K562 (cell line): ENCODE data around the gene PPP1R37. TPM values are rescaled to one million over a fixed set of nuclear protein-coding genes. Genes with fewer than 3 reads are reported as not detected.

Experiments used
- AFF4 ChIP-seq: sonication (generic); formaldehyde crosslinking; IDR thresholded peaks from 2 replicates; pipeline ENCODE4 v1.8.0; 2023; ENCODE audit warnings: mild to moderate bottlenecking, missing genetic modification reagents
- BHLHE40 ChIP-seq: IDR thresholded peaks from 2 replicates; pipeline ENCODE4 v1.6.1; 2011; ENCODE audit warnings: low read length, improper control_type of control experiment
- GTF2E2 ChIP-seq: fragments of 200-800 bp; sonication (Bioruptor generic); IDR thresholded peaks from 2 replicates; pipeline ENCODE4 v1.6.1; 2016; ENCODE audit warnings: missing genetic modification characterization, missing compliant biosample characterization
- MTA3 ChIP-seq: fragments of 450-650 bp; formaldehyde crosslinking; IDR thresholded peaks from 2 replicates; pipeline ENCODE4 v1.6.1; 2017; ENCODE audit warnings: mild to moderate bottlenecking, borderline replicate concordance
- RB1 ChIP-seq: fragments of 450-650 bp; IDR thresholded peaks from 2 replicates; pipeline ENCODE4 v1.6.1; 2017; ENCODE audit warnings: low read depth, mild to moderate bottlenecking
- RBFOX2 ChIP-seq: fragments of 200-400 bp; formaldehyde crosslinking; IDR thresholded peaks from 2 replicates; pipeline ENCODE4 v1.6.1; 2017; ENCODE audit warnings: low read depth, mild to moderate bottlenecking, low read length, moderate library complexity
- REST ChIP-seq, 2 experiments: fragments of 450-650 bp; formaldehyde crosslinking in 1 of 2; IDR thresholded peaks; 2 replicates each; pipeline versions ENCODE4 v1.4.0 to v1.6.1; 2014 to 2020; ENCODE audit warnings: mild to moderate bottlenecking in 2 of 2, borderline replicate concordance in 1 of 2, low read depth in 1 of 2
- TFAP4 ChIP-seq: sonication (generic); formaldehyde crosslinking; IDR thresholded peaks from 2 replicates; pipeline ENCODE4 v1.8.0; 2022; ENCODE audit warnings: missing genetic modification reagents, mild to moderate bottlenecking, moderate library complexity, borderline replicate concordance
- ZBTB7A ChIP-seq: IDR thresholded peaks from 2 replicates; pipeline ENCODE4 v1.6.1; 2011; ENCODE audit warnings: low read depth, mild to moderate bottlenecking, low read length, moderate library complexity, borderline replicate concordance; ENCODE audit not compliant: control insufficient read depth
- ZNF133 ChIP-seq: fragments of 250-450 bp; sonication (Bioruptor Pico); IDR thresholded peaks from 2 replicates; pipeline ENCODE4 v1.4.0; 2020; ENCODE audit warnings: mild to moderate bottlenecking
- ZNF263 ChIP-seq: sonication (generic); formaldehyde crosslinking; IDR thresholded peaks from 2 replicates; pipeline ENCODE4 v1.8.0; 2022; ENCODE audit warnings: mild to moderate bottlenecking, missing genetic modification reagents, borderline replicate concordance
- polyA plus RNA-seq, 8 experiments: library from polyadenylated mRNA; depleted of rRNA in 4 of 8; stranded (reverse) in 5 of 8; unstranded in 3 of 8; fragments of >200 nt; fragmentation: Nextera tagmentation in 2 of 8; fragmentation: Illumina TruSeq in 1 of 8; extraction: Ambion mirVana in 2 of 8; extraction: Trizol in 1 of 8; gene quantifications; 2 replicates each; pipeline versions ENCODE4 v1.2.1 to v1.2.3, GENCODE V29; 2011 to 2014; ENCODE audit warnings: inconsistent platforms in 1 of 8, missing spikeins in 1 of 8
- total RNA-seq, 7 experiments: library from RNA; depleted of rRNA in 6 of 7; stranded (reverse); fragments of >200 nt in 6 of 7; fragmentation: Illumina TruSeq in 2 of 7; extraction: Trizol in 2 of 7; gene quantifications; 2 replicates each; pipeline versions ENCODE4 v1.2.1 to v1.2.3, GENCODE V29; 2011 to 2021; ENCODE audit warnings: low replicate concordance in 1 of 7

The PPP1R37 gene
- total and polyA plus RNA-seq, 9 of the 15 experiments (the other 6 are each of a cell fraction or from before 2014, with no cell fraction given) = 0.04 to 20.3 (median 7.3) TPM

DNA sequence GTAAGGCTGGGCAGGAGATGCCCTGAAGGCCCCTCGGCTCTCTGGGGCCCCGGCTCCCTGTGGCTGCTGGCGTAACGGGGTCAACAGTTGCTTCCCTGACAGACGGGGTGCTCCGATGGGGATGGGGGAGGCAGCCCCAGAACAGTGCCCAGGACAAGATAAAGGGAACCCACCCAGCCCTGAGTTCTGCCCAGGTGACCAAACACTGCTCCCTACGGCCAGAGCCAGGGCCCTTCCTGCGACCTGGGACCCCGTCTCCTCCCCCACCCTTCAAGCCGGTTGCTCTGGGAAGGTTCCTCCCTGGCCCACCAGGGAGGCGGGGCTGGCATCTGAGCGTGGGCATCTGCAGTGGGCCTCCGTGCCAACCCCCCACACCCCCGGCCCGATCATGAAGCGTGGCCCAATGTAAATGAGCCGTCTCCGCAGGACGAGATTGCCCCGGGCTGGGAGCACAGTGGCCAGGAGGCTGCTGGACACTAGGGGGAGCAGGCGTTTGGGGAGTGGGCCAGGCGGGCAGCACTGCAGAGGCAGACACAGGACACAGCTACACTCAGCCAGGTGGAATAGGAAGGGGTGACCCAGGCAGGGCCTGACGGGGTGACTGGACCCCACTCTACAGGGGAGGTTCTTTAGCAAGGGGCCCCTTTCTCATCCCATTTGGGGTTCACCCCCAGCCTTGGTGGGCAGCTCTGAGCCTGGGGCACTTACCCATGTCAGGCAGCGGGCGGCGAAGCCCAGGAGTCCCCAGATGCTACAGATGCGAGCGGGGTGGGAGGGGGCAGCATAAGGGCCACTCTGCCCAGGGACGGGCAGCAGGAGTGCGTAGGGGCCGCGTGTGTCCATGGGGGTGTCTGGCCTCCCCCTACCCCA is 69.0 kb downstream of the PPP1R37 start (continued):
- TF ChIP-seq REST (IDR thresholded peaks at IDR 0.05; ENCODE audit: borderline replicate concordance) (peak; percentile 74), REST (CRISPR knock-in tag; IDR thresholded peaks at IDR 0.05; ENCODE audit: low read depth) (no peak), AFF4 (CRISPR knock-in tag) (no peak), RB1 (peak; percentile 17; the same call in 1 of the 2 replicates), ZBTB7A (peak; percentile 55; the same call in 1 of the 2 replicates), GTF2E2 (tag) (no peak), MTA3 (peak; percentile 22; the same call in 1 of the 2 replicates), TFAP4 (CRISPR knock-in tag) (0 out of 2 replicates have a peak, but pooled peaks have one; percentile 49), BHLHE40 (no peak), RBFOX2 (0 out of 2 replicates have a peak, but pooled peaks have one; percentile 19), ZNF133 (CRISPR knock-in tag) (no peak), ZNF263 (CRISPR knock-in tag) (peak; percentile 62; the same call in 1 of the 2 replicates)
